ENCODE results near the gene RHOC.

Gene RHOC

DNA sequence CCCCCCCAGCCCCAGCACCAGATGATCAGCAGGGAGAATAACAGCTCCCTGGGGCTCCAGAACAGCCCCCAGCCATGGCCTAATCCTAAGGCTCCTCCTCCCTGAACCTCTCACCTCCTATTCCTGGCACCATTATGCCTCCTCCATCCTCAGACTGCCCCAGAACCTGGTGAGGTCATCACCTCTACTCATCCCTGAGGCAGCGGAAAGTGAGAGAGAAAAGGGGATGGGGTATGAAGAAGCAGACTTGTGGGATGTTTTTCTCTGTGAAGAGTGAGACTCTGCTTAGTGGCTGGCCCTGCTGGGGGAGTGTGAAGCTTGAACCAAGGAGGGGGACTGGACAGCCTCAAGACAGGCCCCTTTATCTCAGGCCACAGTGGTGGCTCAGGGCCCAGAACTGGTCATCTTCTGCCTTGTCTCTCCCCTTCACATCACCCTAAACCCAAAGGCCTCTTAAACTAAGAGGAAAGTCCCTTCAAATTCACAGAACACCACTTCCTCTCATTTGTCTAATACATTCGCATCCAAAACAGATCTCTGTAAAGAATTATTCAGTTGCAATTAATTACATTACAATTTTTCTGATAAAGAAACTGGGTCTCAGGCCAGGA is 10.4 kb upstream of the RHOC start:
- no peak for DNase-seq

DNA sequence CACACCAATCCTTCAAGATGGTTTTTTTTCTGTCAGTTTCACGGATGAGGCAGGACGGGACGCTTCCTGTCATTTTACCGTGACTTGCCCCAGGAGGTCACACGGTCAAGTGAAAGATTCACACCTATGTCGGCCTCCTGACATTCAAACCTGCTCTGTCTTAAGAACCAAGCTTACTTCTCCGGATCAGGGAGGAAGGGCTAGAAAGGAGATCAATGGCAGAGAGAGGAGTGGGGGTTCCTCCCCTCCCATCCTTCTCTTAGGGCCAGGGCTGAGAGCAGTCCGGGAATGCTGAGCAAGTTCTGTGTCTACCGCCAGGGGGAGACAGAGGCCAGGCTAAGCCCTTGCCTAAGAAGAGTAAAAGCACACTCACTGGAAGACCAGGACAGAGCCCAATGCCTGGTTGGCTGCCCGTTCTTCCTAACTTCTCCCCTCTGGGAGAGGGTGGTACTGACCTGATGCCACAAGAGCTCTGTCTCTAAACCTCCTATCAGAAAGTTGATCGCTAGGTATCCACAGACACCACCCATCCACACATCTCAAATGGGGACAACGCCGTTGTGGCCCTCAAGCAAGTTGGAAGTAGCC is 9.3 kb upstream of the RHOC start:
- DNase-seq = peak; percentile 12

DNA sequence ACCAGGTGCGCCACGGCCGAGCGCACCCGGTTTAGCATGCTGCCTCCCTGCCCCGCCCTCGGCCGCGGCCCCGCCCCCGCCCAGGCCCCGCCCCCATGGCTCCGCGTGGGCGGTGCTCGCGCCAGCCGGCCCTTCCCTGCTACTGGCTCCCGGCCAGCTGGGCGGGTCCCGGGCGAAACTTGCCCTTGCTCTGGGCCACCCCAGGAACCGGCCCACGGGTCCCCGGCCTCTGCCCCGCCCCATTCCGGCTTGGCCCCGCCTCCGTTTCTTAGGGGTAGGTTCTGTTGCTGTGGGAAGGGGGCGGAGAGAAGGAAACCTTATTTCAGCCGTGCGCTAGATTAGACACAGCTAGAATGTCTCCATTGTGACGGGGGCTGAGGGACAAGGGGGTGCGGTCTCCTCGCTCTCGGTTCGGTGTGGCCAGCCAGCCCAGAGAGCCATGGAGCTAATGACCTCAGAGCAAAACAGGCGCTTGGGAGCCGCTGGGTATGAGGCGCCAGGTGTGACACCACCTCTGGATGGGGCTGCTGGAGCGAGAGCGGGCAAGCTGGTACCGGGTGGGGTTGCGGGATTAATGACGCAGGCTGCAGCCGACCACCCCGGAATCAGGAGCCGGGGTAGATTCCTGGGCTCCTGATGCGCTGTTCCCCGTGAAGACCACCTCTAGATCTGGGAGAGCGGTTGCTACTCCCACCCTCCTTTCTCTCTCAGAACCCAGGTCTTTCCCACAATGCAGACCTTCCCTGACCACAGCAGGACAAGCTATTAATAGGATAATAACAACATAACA is 8.5 kb upstream of the RHOC start, which contains the start of gene PPM1J:
Gene PPM1J, minus strand, starts transcription at position 69 of the 790 bp plus-strand sequence. Its CDS starts 31 bp downstream, at position 38.
- peak; percentile 28 for DNase-seq

DNA sequence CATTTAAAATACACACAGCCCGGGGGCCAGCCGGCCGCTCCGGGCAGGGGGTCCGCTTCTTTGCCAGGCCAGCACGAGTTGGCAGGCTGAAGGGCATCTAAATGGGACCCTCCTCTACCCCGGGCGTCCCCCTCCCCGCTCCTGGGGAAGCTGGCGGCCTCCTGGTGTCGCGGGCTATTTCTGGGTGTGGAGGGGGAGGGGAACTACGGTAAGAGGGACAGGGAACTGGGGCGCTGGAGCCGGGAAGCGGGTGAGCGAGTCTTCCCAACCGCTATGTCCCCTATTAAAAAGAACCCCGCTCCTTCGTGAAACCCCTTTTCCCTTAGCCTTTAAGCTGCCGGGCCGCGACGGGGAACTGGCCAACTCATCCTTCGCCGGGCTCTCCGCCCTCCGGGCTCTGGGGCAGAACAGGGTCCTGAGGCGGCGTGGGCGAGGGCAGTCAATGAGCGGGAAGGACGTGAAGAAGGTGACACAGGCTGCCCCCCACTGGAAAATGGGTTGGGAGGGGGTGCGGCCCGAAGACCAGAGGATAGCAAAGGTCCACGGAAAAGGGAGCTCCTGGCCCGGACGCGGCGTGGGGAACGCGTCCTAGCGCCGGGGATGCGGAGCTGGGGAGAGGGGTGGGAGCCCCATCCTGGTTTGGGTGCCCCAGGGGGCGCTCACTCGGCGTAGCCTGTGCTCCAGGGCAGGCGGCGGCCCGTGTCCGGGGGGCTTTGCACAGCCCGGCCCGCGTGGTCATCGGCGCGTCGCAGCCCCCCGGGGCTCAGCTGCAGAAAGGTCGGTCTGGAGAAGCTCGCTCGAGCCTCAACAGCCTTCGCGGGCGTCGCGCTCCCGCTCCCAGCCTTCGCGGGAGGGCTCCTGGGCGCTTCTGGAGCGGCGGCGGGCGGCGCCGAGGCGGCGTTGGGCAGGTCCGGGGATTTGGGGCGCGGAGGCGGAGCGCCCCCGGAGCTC is 7.7 kb upstream of the RHOC start:
- DNase-seq = no peak

DNA sequence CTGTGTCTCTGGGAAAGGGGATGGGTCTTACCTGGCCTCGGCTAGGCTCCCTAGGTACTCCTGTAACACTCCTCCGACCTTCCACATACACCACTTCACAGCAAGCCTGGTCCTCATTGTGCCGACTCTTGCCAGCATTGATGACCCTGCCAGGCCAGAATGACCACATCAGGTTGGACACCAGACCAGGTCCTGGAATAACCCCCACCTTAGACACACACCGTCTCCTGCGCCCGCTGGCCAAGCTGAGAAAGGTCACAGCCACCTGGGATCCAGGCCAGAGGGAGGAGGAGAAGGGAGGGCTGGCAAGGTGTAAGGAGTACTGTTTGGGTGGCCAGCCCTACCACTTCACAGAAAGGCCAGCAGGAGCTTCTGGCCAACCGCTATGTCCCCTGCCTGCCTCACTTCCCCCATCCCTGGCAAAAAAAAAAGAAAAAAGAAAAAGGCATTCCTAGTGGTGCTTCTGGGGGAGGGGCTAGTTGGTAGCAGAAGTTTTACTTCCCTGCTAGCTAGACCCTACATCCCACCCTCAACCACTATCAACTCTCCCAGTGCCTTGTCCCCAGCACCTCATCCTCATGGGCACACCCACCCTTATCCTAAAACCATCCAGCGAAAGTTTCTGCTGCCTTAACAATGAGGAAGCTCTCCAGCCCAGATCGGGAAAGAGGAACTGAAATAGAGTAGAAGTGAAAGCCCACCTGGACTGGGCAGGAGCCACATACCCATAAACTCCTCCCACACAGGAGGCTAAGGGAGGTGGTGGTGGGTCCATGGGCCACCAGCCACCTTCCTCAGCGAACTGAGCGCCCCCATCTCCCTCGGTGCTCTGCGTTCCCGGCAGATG is 6.8 kb upstream of the RHOC start:
- no peak for DNase-seq

DNA sequence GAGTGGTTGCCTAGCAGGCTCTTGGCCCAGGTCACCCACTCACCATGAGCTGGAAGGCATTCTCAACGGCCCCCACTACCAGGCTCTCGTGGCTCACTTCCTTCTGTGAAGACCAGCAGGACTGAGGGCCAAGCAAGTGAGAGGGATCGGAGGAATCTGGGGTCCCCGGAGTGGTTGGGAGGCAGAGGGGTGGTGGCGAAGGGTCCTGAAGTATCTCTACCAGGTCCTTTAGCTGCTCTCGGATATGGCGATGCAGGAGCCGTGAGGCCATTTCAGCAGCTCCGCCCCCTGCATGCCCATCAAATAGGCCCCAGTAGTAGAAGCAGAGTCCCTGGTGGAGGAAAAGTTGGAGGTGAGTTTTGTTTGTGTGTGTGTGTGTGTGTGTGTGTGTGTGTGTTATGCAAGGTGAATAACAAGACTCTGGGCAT is 5.8 kb upstream of the RHOC start:
- DNase-seq = no peak

DNA sequence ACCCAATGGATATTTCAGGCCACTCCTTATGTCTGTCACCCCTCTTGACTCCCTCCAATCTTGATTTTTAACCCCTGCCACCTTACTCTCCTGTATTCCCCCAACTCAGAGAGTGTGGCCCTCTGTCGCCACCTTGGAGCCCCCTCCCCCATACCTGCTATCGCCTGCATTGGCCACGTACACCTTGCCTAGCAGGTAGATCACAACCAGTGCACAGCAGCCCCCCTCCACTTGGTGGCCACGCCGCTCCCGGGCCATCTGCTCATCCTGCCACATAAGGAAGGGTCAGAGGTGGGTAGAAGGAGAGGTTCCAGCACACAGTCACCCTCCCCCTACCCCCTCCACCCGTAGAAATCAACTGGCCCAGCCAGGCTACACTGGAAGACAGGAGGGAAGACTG is 5.3 kb upstream of the RHOC start:
- DNase-seq = no peak

DNA sequence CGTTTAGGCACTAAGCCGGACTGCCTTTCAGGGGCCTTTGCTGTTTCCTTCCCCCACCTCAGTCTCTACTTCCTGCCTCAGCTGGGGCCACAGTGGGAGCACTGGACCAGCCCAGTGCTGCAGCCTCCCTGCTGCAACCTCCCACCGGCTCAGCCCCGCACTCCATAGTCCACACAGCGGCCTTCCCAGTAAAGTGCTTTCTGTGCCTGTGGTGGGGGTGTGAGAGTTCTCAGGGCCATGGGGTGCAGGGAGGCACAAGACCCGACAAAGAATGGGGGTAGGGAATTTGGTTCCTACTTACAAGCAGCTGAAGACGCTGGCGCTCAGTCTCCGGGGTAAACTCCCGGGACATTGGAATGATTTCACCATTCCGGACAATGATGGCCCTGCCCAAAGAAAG is 4.7 kb upstream of the RHOC start:
- DNase-seq = no peak

DNA sequence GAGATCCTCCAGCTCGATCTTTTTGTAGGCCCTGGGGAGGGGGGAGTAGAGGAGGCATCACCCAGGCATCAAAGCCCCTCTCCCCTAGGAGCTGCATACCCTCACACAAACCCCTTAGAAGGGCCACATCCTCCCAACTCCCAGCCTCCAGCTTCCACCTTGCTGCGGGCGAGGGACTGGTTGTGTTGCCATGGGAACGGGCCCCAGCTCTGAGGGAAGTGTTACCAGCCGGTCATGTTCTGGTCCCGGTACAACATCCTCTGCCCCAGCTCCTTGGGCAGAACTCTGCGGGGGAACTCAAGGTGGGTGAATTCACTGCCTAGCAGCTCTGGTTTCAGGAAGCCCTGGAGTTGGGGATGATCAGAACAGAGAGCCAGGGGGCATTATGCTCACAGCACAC is 4.1 kb upstream of the RHOC start:
- DNase-seq = no peak

DNA sequence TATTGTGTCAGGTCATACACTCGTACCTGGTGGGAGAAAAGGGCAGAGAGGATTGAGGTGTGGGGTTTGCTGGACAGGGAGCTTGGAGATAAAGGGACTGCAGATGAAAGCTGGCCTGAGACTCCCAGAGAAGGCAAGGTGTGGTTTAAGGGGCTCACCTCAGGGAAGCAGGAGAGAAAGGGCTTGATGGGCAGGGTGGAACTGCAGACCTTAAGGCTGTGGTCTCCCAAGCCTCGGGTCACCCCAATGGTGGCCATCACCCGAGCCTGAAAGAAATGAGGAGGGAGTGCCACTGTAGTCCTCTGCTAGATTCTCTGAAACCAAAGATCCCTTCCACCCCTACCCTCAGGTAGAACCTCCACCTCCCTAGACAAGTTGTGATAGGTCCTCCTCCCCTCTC is 3.7 kb upstream of the RHOC start:
- DNase-seq = no peak

DNA sequence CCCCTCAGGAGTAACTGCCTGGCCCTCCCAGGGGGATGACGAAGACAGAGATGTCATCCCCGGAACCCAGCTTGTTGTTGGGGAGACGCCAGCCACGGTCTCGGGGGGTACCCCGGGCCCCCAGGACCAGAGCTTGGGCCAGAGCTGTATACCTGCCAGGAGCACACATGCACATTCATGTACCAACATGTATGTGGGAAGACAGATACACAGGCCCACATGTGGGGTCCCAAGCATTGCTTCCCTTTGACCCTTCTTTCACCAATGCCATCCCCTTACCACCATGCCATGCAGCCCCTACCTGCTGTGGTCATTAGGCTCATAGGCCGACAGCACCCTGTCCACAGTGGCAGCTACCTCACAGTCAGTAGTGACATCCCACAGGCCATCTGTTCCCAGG is 3.2 kb upstream of the RHOC start:
- DNase-seq = no peak

DNA sequence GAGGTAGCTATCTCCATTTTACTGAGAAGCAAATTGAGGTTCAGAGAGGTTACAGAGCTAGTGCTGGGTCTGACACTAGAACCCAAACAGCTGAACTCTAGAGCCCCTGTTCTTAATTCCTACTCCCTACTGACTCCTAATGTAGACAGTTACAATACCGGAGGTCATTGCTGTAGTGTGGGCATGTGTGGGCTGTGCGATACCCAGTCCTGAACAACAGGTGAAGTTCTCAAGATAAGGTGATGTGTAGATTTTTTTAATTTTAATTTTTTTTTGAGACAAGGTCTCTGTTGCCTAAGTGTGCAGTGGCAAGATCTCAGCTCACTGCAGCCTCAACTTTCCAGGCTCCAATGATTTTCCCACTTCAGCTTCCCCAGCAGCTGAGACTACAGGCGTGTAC is 1.6 kb upstream of the RHOC start:
- DNase-seq = no peak

DNA sequence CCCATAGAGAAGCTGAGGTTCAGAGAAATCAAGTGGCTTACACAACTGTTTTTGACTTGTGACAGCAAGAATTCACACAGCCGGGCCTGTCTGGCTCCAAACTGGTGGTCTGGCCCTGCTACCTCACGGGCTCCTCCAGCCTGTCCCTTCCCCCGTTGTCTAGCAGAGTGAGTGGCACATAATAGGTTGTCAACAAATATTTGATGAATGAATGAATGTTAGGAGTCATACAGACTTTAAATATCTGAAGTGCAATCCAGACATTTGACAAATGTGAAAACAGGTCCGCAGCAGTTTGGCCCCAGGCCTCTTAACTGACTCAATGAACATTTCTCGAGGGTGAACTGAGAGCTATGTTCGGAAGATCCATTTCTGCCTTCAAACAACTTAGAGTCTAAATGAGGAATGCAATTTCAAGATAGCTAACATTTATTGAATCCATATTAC is 1.1 kb upstream of the RHOC start:
- no peak for DNase-seq

DNA sequence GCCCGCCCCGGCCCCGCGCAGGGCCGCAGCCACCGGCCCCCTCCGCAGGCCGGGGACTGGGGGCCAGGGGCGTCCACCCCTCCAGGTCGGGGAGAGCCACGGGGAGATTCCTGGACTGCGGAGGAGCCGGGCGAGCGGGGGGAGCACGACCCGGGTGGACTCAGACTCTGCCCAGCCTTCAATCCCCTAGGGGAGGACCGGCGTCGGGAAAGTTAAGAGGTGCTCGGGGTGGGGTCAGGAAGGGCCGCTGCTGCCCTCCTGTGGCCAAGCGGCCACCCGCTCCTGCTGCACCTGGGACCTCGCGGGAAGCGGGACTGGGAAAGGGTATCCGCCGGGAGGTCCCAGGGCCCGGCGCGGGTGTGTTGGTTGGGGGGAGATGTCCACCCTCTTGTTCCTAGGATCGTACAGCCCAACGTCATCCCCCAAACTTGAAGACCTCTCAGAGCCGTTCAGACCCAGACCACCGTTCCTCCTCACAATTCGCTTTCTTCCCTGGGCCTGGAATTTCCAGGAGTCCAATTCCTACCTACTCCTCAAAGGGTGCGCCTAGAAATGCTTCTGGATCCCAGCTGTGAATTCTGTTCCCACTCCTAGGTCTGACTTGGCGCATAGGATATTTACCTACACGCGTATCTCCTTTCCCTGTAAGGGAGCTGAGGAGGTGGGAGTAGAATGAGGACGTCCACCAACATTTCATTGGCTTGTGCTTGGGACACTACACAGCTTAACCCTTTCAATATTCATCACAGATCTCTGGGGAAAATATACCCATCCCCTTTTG is 484 bp upstream of the RHOC start:
- DNase-seq = peak; percentile 21

DNA sequence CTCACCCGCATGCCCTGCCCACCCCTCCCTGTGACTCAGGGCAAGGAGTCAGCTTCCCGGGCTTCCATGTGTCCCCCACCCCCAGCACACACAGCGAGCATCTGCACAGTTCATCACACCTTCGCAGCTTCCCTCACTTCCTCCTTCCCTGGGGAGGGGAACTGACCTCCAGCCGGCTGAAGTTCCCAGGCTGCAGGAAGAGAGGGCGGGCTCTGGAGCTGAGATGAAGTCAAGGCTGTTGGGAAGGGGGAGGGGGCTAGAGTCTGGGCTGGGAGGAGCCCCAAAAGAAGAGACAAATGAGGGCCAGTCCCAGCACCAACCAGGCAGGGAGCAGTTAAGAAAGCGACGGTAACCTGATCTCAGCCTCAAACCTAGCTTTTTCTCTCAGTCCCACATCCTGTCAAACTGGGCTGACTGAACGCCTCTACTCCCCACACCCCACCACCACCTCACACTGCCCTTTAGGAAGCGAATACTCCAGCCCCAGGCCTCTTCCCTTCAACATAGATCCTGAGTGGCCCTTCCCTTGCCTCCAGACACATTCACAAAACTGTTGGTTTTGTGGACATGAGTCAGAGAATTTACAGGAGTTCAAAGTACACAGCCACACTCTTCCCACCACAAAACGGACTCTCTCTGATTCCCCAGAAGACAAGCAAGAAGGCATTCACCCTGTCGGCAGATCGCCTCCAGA is 1.8 kb downstream of the RHOC start:
- peak; percentile 66 for DNase-seq

DNA sequence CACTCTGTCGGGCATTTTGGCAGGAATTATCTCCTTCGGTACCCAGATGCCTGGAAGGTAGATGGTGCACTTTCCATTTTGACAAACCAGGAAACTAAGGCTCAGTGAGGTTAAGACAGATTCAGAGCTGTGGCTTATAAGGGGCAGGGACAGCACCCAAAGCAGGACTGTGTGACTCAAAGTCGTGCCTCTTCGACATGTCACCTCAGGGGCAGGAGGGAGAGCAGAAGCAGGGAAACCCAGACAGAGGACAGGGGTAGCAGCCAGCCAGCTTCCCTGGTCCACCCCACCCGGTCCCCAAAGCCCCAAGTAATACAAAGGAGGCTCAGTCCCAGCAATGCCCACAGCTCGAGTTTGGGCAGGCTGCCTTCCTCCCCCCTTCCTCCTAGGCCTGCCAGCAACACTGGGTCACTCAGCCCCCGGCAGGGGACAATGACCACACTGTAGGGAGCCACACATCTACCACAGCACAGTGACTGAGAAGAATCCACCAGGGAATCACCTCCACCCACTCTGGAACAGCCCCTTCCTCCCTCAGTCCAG is 2.5 kb downstream of the RHOC start:
- DNase-seq = no peak

DNA sequence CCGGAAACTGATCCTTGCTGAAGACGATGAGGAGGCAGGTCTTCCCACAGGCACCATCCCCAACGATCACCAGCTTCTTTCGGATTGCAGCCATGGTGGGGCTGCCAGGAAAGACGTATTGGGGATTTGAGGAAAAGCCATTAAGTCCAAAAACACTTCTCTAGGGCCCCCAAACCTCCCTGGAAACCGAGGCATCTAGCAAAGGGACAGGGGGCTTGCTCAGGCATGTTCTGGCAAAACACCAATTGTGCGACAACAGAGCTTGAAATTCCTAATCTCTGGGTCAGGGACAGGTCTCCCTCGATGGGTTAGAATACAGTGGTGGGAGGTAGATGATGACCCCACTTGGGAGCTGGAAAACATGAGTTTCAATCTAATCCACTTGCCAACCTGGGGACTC is 3.2 kb downstream of the RHOC start:
- no peak for DNase-seq

DNA sequence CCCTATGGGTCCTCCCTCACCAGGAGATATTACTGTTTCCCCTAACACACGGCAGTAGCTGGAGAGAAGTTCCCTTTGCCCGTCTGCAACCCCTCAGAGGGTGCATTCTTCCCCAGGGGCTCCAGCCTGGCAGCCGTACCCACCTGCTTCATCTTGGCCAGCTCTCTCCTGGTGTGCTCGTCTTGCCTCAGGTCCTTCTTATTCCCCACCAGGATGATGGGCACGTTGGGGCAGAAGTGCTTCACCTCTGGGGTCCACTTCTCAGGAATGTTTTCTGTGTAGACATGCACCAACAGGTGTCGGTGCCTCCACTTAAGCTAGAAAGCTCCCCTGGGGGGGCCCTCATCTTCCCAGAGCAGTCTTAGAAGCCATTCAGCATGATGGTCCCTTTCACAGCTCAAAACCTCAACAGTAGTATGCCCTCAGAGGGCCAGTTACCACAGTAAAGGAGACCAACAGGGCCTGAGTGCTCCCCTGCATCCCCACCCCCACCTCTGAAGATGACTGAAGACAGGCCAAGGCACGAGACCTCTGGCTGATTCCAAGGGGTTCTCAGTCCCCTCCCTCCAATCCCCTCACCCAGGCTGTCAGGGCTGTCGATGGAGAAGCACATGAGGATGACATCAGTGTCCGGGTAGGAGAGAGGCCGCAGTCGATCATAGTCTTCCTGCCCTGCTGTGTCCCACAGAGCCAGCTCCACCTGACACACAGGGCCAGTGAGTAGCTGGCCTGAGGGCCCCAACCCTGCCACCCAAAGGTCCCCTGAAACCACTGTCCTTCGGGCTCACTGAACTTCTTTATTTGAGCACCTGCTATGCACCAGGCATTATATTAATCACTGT is 4.3 kb downstream of the RHOC start:
- DNase-seq = no peak

DNA sequence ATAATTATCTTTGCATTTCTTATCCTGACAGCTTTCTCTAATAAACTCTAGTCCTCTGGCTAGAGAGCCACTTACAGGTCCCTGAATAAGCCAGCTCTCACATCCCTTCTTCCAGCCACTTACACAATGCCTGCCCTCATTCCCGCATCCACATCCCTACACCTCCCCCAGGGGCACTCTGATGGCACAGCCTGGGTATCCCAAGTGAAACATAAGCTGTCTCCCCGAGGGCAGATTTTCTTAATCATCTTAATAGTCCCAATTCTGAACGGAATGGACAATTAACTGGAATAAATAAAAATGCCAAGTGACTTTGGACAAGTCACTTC is 4.9 kb downstream of the RHOC start:
- no peak for DNase-seq

Measured in GF-D8 (cell line).